Left ventricle myocardium inferior (tissue), 1 donor: ENCODE measurements around the gene COL11A2. TPM values are rescaled to one million over a fixed set of nuclear protein-coding genes. Genes with fewer than 3 reads are reported as not detected.

Experiments
- DNase-seq: peaks from one replicate; pipeline ENCODE4 v3.0.0-alpha.2; 2020
- H3K27ac ChIP-seq: fragments of 200-600 bp; replicated peaks from 2 replicates; pipeline ENCODE4 v1.8.0; 2021
- H3K27me3 ChIP-seq: fragments of 200-600 bp; 2 replicates; pipeline ENCODE4 v1.8.0; 2021; ENCODE audit warnings: low read depth
- H3K36me3 ChIP-seq: fragments of 200-600 bp; 2 replicates; pipeline ENCODE4 v1.8.0; 2021
- H3K4me1 ChIP-seq: fragments of 200-600 bp; 2 replicates; pipeline ENCODE4 v1.8.0; 2021
- H3K4me3 ChIP-seq: fragments of 200-600 bp; 2 replicates; pipeline ENCODE4 v1.8.0; 2021; ENCODE audit warnings: mild to moderate bottlenecking, moderate library complexity
- H3K9me3 ChIP-seq: fragments of 200-600 bp; replicated peaks from 2 replicates; pipeline ENCODE4 v1.8.0; 2021
- intact Hi-C: fragments of 100-400 bp; cut with micrococcal nuclease; formaldehyde crosslinking; loops from one replicate; pipeline ENCODE4 v1.11.0; 2022
- total RNA-seq: library from RNA; stranded (reverse); fragmentation: NEBNext Ultra II Directional; extraction: Animal tissue kit (Norgen Biotek cat#: 25700); gene quantifications from one replicate; pipeline ENCODE4 v1.2.1, GENCODE V29; 2021
- TF ChIP-seq, protein P1 (sequence below): fragments of 200-600 bp; IDR thresholded peaks from 2 replicates; pipeline ENCODE4 v1.8.0; 2021; ENCODE audit warnings: antibody characterized with exemption, mild to moderate bottlenecking, borderline replicate concordance
- donor health status: DM: no; HTN: yes; CAD: no; lungs with severe emphysema.

Gene COL11A2
- total RNA-seq, 1 donor from 2014 or later = 1.3 TPM

- Histone ChIP-seq H3K4me1 (peaks cover 63% of the 10 kb centered on the region), H3K4me3 (peak overlapping the region; percentile 70), H3K9me3 (no peaks in the 10 kb centered on the region), H3K27me3 (peaks cover 6% of the 10 kb centered on the region), H3K36me3 (peaks cover 39% of the 10 kb centered on the region), H3K27ac (peak overlapping the region; percentile 83)
- TF ChIP-seq, protein P1, sequence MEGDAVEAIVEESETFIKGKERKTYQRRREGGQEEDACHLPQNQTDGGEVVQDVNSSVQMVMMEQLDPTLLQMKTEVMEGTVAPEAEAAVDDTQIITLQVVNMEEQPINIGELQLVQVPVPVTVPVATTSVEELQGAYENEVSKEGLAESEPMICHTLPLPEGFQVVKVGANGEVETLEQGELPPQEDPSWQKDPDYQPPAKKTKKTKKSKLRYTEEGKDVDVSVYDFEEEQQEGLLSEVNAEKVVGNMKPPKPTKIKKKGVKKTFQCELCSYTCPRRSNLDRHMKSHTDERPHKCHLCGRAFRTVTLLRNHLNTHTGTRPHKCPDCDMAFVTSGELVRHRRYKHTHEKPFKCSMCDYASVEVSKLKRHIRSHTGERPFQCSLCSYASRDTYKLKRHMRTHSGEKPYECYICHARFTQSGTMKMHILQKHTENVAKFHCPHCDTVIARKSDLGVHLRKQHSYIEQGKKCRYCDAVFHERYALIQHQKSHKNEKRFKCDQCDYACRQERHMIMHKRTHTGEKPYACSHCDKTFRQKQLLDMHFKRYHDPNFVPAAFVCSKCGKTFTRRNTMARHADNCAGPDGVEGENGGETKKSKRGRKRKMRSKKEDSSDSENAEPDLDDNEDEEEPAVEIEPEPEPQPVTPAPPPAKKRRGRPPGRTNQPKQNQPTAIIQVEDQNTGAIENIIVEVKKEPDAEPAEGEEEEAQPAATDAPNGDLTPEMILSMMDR = no peak
- intact Hi-C loops = no loop called here
- peak; percentile 46 for DNase-seq
Observed at GRCh38 chr6:33192671-33193602, 670 bp upstream of the COL11A2 start.

- TF ChIP-seq, protein P1 = no peak
- H3K4me3 ChIP-seq = peak overlapping the region; percentile 70
- DNase-seq = peak; percentile 39
- H3K27ac ChIP-seq = no peak overlapping the region
- peaks cover 49% of the 10 kb centered on the region for H3K4me1 ChIP-seq
- H3K36me3 ChIP-seq = peaks cover 26% of the 10 kb centered on the region
- intact Hi-C loops = no loop called here
- H3K27me3 ChIP-seq = peaks cover 6% of the 10 kb centered on the region
- H3K9me3 ChIP-seq = no peaks in the 10 kb centered on the region
Observed at GRCh38 chr6:33191383-33192104, 723 bp downstream of the COL11A2 start.

GRCh38 chr6:33190504-33191107 is 1.7 kb downstream of the COL11A2 start:
- H3K36me3 ChIP-seq = peaks cover 17% of the 10 kb centered on the region
- no peak for DNase-seq
- no peak overlapping the region for H3K27ac ChIP-seq
- no peak overlapping the region for H3K4me3 ChIP-seq
- H3K27me3 ChIP-seq = peaks cover 6% of the 10 kb centered on the region
- TF ChIP-seq, protein P1 = no peak
- intact Hi-C loops = no loop called here
- no peaks in the 10 kb centered on the region for H3K9me3 ChIP-seq
- H3K4me1 ChIP-seq = peaks cover 41% of the 10 kb centered on the region

DNA sequence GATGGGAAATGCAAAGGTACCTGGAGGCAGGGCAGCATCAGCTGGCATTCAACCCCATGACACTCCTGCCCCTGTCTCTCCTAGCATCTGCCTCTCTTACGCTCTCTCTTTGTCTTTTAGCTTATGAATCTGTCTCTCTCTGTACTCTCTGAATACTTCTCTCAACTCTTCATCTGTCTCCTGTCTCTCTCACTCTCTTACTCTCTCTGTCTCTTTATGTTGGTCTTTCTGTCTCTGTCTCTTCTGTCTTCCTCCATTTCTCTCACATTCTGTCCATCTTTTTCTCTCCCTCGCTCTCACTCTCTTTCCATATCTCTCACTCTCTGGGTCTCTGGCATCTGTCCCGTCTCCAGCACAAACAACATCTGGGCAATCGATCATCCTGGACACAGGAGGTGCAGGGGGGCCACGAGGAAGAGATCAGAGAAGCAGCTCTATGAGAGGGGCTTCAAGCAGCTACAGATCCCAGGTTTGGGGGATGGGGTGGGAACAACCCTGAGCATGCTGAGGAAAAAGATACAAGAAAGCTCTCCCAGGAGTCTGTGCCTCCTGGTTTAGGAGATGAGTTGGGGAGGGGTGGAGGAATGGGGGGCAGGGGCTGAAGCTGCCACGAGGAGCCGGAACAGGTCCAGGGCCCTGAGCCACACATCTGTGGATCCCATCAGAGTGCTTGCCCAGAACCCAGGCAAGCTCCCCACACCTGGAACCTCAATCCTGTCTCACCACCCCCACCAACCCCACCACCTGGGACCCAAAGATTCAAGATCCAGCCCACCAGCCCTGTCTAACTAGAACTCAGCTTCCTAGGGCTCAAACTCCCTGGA is 2.4 kb downstream of the COL11A2 start:
- H3K27me3 ChIP-seq = peaks cover 6% of the 10 kb centered on the region

More for the DNA sequence above, 2.4 kb downstream of the COL11A2 start:
- TF ChIP-seq, protein P1 = no peak
- H3K4me1 ChIP-seq = peaks cover 33% of the 10 kb centered on the region
- intact Hi-C loops = no loop called here
- no peaks in the 10 kb centered on the region for H3K9me3 ChIP-seq
- H3K4me3 ChIP-seq = no peak overlapping the region
- no peak overlapping the region for H3K27ac ChIP-seq
- H3K36me3 ChIP-seq = peaks cover 9% of the 10 kb centered on the region
- no peak for DNase-seq
